CD4-positive, alpha-beta T cell treated with Interleukin-12 subunit alpha and Interleukin-12 subunit beta, for 1 hour (primary cell): ENCODE measurements around the gene MLPH.

Experiments used
- DNase-seq: peaks from one replicate; pipeline ENCODE4 v3.0.0-alpha.2; 2020

The MLPH gene

DNA sequence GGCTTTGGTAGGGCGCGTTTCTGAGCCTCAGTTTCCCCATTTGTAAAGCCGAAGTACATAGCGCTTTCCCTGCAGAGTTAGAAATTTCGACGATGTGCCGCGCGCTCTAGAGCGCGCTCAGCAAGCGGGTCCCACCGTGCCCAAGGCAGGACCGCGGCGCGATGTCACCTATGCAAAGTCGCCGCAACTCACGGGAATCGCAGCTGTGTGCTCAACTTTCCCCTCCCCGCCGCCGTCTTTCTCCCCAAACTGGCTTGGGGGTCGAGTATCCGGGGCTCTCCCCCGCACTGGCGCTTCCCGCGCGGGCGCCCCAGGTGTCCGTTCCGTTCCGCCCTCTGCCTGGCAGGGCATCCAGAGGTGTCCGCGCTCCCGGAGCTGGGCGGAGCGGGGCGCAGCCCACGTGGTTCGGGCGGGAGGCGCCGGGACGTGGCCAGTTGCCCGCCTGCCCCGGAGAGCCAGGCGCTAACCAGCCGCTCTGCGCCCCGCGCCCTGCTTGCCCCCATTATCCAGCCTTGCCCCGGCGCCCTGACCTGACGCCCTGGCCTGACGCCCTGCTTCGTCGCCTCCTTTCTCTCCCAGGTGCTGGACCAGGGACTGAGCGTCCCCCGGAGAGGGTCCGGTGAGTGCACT is at the start of gene MLPH:
TSS of gene MLPH (plus strand) at position 433 of the 630 bp plus-strand sequence. CDS start 6,176 bp downstream, outside the sequence.
- no peak for DNase-seq

GRCh38 chr2:237437566-237437965 is 49.5 kb upstream of the MLPH start:
- DNase-seq: no peak

GRCh38 chr2:237438080-237438940 is 48.7 kb upstream of the MLPH start:
- no peak for DNase-seq

GRCh38 chr2:237440819-237441281 is 46.2 kb upstream of the MLPH start:
- DNase-seq: no peak

DNA sequence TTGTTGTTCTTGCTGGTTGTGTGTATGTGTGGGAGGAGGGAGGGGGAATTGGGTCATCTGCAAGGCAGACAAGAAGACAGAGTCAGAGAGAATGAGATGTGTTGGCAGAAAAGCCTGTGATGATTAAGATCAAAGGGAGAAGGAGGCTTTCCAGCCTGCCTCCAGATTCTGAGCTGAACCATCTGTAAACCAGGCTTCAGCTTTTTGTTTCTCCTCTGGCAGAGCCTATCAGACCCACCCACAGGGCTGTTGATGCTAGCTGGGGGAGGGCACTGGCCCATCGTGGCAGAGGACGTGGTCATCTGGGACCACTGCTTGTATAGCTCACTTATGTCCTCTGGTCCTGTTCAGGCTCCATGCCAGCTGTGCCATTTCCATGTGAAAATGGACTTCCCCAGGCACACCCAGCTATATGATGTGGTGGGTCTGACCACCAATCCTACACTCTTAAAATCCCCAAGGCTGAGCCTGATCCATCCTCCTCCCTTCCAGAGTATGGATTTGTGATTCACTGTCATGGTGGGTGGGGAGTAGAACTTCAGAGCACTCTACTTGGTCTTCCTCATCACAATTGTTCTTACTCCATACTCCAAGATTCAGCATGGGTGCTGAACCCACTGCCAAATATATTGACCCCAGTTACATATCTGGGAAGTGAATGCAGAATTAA is 45.3 kb upstream of the MLPH start:
- DNase-seq: peak; percentile 35

- no peak for DNase-seq
Measured at GRCh38 chr2:237444071-237444470, 43.0 kb upstream of the MLPH start.

GRCh38 chr2:237445611-237446337 is 41.3 kb upstream of the MLPH start:
- DNase-seq: no peak

DNA sequence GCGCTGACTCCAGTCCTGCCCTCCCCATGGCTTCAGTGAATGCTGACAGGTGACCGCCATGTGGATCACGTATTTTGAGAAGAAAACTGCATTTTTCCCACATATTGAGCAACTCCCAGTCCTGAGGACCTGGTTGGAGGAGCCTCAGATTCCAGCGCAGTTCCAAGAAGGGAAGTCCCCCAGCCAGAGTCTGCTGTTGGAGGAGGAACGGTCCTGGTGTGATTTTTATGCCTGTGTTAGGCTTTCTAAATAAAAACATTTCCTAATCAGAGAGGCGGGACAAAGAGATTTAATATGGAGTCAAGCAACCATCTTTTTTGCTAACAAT is 40.7 kb upstream of the MLPH start:
- no peak for DNase-seq

DNA sequence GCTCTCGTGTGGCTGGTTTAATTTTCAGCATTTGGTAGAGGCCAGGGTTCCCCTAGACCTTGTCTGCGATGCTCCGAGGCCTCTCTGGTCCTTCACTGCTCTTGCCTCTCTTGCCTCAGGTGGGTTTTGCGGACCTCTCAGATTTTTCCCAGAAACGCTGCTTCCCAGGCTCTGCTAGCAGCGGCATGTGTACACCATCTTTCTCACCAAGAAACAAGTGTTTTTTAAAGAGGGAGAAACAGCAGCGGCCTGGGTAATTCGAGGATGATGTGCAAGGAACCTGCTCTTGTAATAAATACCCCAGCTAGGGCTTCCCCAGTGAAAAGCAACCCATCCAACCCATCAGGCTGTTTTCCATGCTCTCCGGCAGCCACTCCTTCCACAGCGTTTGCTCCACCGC is 39.6 kb upstream of the MLPH start:
- no peak for DNase-seq

DNA sequence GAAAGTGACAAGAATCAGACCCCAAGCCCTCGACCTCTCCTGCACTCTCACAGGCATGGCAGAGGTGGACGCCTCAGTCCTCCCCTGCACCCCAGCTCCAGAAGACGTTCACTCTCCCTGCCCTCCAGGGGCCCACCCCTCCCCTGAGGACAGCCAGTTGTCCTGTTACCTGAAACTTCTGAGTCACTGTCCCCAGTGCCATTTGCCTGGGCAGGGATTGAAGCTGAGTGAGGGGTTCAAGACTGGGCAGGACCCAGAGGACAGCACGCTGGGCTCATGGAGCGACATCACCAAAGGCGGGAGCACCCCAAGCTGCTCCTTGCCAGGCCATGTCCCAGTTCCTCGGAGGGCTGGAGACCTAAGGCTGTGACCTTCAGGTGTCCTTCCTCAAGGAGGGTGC is 38.9 kb upstream of the MLPH start:
- no peak for DNase-seq

DNA sequence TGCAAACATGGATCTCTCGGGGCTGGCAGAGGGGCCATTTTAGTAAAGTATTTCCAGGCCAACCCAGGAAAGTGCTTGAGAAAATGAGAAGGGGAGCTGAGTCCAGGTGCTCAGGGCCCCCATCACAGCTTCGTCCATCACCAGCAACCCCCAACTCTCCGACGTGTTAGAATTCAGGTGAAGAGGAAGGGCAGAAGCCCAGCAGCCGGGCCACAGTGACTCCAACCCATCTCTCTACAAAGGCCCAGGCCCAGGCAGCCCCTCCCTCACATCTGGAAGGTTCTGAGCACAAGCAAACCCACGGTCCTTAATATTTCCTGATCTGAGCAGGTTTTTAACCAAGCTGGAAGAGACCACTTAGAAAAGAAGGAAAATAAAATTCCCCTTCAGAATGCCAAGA is 38.4 kb upstream of the MLPH start:
- no peak for DNase-seq

GRCh38 chr2:237449193-237449881 is 37.7 kb upstream of the MLPH start:
- no peak for DNase-seq

- no peak for DNase-seq
Measured at GRCh38 chr2:237450108-237450507, 36.9 kb upstream of the MLPH start.

GRCh38 chr2:237450583-237450982 is 36.5 kb upstream of the MLPH start:
- no peak for DNase-seq

DNA sequence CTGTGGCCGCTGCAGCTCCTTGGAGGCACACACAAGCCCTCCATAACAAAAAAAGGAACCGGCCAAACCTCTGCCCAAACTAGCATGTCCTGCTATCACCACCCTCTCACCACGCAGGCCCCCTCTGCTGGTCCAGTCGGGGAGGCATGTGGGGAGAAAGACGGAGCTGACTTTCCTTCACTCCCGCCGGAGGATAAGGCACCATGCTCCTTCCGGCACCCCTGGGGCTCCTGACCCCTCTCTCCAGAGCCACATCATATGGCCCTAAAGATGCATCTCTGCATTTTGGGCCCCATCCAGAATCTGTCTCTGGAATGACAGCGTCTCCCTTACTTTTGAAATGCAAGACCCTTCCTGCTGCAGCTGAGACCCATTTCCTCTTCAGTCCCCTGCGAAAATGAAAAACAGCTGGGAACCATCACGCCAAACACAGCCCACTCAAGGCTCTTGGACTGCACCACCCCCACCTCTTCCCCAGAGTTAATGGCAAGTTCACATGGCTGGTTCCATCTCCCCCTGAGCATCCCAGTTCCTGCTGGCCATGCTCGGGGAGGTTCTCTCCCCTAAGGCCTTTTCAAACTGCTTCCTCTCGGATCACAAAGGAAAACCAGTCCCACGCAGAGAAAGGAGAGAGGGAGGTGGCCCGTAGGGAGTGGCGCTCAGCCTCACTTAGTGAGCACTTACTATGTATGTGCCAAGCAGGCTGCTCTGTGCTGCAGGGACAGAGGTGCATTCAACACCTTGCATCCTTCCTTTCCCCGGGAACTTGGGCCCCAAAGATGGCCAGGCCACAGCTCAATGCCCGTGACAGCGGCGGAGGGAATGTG is 35.2 kb upstream of the MLPH start:
- no peak for DNase-seq

GRCh38 chr2:237452861-237453260 is 34.2 kb upstream of the MLPH start:
- DNase-seq: no peak

- no peak for DNase-seq
Measured at GRCh38 chr2:237453671-237454070, 33.4 kb upstream of the MLPH start.

- no peak for DNase-seq
Measured at GRCh38 chr2:237455764-237456163, 31.3 kb upstream of the MLPH start.

DNA sequence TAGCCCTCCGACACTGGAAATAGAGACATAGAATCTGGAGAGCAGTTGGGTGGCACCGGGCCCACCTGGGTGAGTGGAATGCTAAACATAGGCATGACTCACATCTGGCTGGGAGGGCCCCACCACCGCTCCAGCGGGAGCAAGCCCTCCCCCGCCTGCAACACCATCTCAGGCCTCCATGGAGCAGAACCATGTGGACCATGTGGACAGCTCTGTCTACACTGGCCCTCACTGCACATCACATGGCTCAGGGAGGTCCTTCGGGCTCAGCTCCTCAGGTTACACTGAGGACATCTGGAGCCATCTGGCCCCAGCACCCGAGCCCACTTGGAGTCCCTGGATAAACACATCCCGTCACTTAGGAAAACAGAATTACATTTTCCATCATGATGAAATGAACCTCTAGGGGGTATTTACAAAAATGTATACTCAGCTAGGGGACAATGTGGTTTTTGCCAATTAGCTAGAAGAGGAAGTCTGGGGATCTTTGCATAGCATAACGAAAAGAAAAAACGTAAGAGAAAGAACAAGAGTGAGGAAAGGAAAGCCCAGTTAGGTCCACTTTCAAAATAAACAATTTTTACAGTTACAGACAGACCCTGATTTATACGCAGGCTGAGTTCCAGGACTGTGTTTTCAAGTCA is 30.7 kb upstream of the MLPH start:
- DNase-seq: no peak

DNA sequence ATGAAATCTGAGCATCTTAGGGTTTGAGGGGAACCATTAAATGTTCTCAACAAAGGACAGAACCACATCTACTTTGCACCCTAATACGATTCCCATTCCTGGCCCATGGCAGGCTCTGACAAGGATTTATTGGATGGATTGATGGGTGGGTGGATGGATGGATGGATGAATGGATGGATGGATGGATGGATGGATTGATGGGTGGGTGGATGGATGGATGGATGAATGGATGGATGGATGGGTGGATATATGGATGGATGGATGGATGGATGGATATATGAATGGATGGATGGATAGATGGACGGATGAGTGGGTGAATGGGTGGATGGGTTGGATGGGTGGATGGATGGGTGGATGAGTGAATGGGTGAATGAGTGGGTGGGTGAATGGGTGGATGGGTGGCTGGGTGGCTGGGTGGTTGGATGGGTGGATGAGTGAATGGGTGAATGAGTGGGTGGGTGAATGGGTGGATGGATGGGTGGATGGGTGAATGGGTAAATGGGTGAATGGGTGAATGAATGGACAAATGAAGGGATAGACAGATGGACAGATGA is 29.6 kb upstream of the MLPH start:
- DNase-seq: no peak

- no peak for DNase-seq
Measured at GRCh38 chr2:237458519-237458918, 28.5 kb upstream of the MLPH start.
